Stimulated activated naive CD8-positive, alpha-beta T cell treated with anti-CD3 and anti-CD28 coated beads, Interleukin-15, Interleukin-2, amounts not matched to agents 100 ng/mL and 50 ng/mL, for 24 hours (primary cell): ENCODE data around the gene TMEM121.
"Not testable (repeated sequence)": the region's sequence is repeated elsewhere in the genome, so short reads cannot be mapped to it uniquely, and the experiment has no call there.

Experiments
- H3K27ac Mint-ChIP-seq: one replicate; pipeline ENCODE4 v1.8.0; 2021; ENCODE audit warnings: mild to moderate bottlenecking, mixed read lengths
- H3K27me3 Mint-ChIP-seq: one replicate; pipeline ENCODE4 v1.8.0; 2021; ENCODE audit warnings: mixed read lengths
- H3K36me3 Mint-ChIP-seq: one replicate; pipeline ENCODE4 v1.8.0; 2021; ENCODE audit warnings: low read depth, mixed read lengths
- H3K4me1 Mint-ChIP-seq: one replicate; pipeline ENCODE4 v1.8.0; 2021; ENCODE audit warnings: low read depth, mixed read lengths
- H3K4me3 Mint-ChIP-seq: one replicate; pipeline ENCODE4 v1.8.0; 2021; ENCODE audit warnings: mild to moderate bottlenecking, mixed read lengths
- H3K9me3 Mint-ChIP-seq: one replicate; pipeline ENCODE4 v1.8.0; 2021; ENCODE audit warnings: mixed read lengths

Gene TMEM121

DNA sequence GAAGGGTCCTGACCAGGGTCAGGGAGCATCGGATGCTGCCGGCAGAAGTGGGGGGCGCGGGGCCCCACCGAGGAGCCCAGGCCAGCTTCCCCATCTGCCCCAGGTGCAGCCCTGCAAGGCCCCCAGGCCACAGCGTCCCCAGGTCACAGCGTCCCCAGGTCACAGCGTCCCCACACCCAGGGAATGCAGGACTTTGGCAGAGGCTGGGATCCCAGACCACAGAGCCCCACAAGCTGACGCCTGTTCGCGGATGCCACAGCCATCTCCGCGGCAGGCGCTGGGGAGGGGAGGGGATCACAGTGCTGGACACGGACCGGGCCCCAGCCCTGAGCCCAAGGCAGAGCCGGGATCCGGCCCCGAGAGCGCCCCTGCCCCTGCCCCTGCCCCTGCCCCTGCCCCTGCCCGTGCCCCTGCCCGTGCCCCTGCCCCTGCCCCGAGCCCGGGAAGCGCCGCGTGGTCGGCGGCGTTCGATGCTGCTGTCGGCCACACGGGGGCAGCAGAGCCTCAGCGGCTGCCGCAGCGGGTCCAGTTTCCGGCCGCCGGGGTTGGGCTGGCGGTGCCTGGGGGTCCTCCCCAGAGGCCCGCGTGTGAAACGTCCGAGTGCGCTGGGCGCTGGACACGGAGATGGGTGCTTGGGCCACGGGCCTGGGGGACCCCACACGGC is 33.1 kb downstream of the TMEM121 start:
- H3K9me3 Mint-ChIP-seq, H3K27ac Mint-ChIP-seq, H3K36me3 Mint-ChIP-seq, H3K4me1 Mint-ChIP-seq, H3K4me3 Mint-ChIP-seq: not testable (repeated sequence)
- H3K27me3 Mint-ChIP-seq = peaks cover 11% of the 10 kb centered on the region

DNA sequence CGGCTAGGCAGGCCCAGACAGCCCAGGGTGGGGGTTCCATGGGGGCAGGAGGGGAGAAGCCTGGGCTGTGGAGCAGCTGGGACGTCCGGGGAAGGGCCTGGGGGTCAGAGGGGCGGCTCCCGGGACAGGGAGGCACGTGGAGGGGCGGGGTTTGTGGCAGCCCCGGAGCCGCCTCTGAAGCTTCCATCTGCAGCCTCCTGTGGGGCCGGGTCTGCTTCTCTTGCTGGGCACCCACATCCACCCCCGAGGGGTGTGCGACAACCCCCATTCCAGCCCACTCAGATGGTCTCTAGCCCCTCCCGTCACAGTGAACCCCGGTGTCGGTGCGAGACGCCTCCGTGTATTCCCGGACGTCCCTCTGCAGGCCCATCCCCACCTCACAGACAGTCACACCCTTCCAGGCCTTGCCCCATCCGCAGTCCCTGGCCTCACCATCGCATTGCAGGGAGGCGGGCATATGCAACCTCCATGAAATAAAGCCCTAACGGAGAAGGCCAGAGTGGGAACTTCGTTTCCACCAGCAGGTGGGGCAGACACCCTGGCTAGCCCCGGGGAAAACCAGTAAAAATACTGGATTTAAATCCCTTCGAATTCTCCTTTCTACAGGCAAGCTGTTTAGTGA is 33.8 kb downstream of the TMEM121 start:
- H3K27ac Mint-ChIP-seq, H3K9me3 Mint-ChIP-seq, H3K36me3 Mint-ChIP-seq, H3K4me1 Mint-ChIP-seq, H3K4me3 Mint-ChIP-seq: not testable (repeated sequence)
- H3K27me3 Mint-ChIP-seq = peaks cover 10% of the 10 kb centered on the region

DNA sequence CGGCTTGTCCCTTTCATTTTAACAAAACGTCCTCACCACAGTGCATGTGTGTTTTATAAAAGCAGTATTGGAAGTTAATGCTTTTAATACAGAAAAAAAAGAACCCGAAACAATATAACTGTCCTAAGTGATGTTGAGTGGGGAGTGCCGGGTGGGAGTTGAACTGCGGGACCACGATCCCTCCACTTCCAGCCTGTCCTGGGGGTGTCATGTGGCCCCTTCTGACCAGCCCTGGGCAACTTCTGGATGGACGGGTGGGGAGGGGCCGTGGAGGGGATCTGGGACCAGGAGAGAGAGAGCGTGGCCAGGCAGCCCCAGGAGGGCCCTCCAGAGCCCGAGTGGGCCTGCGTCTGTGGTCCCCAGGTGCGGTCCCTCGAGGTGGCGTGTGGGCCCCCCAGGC is 35.0 kb downstream of the TMEM121 start:
- not testable (repeated sequence) for H3K4me1 Mint-ChIP-seq, H3K27ac Mint-ChIP-seq, H3K36me3 Mint-ChIP-seq, H3K4me3 Mint-ChIP-seq, H3K9me3 Mint-ChIP-seq, H3K27me3 Mint-ChIP-seq

DNA sequence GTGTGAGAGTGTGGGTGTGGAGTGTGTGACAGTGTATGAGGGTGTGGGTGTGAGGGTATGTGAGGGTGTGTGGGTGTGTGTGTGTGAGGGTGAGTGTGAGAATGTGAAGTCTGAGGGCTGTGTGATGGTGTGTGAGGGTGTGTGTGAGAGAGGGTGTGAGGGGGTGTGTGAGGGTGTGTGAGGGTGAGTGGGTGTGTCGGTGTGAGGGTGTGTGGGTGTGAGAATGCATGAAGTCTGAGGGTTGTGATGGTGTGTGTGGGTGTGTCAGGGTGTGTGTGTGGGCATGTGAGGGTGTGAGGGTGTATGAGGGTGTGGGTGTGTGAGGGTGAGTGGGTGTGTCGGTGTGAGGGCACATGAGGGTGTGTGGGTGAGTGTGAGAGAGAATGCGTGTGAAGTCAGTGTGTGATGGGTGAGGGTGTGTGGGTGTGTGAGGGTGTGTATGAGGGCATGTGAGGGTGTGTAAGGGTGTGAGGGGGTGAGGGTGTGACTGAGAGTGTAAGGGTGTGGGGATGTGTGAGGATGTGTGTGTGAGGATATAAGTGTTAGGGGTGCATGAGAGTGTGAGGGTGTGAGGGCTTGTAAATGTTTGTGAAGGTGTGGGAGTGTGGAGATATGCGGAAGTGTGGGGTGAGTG is 36.4 kb downstream of the TMEM121 start:
- no peak overlapping the region for H3K4me3 Mint-ChIP-seq
- H3K4me1 Mint-ChIP-seq = peaks cover 13% of the 10 kb centered on the region
- peaks cover under 1% of the 10 kb centered on the region for H3K27me3 Mint-ChIP-seq
- H3K27ac Mint-ChIP-seq = peak overlapping the region; percentile 71
- no peaks in the 10 kb centered on the region for H3K9me3 Mint-ChIP-seq
- H3K36me3 Mint-ChIP-seq = no peaks in the 10 kb centered on the region

DNA sequence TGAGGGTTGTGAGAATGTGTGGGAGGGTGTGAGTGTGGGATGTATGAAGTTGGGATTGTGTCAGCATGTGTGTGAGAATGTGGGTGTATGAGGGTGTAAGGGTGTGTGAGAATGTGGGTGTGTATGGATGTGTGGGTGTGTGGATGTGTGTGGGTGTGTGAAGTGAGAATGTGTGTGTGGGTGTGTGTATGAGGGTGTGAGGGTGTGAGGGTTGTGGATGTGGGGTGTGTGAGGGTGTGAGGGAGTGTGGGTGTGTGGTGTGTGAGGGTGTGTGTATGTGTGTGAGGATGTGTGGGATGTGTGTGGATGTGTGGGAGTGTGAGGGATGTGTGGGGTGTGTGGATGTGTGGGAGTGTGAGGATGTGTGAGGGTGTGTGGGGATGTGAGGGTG is 37.0 kb downstream of the TMEM121 start:
- H3K9me3 Mint-ChIP-seq = no peaks in the 10 kb centered on the region
- H3K27me3 Mint-ChIP-seq = no peaks in the 10 kb centered on the region
- H3K36me3 Mint-ChIP-seq = no peaks in the 10 kb centered on the region
- H3K4me1 Mint-ChIP-seq = peaks cover 13% of the 10 kb centered on the region
- H3K4me3 Mint-ChIP-seq = no peak overlapping the region
- H3K27ac Mint-ChIP-seq = peak overlapping the region; percentile 71

DNA sequence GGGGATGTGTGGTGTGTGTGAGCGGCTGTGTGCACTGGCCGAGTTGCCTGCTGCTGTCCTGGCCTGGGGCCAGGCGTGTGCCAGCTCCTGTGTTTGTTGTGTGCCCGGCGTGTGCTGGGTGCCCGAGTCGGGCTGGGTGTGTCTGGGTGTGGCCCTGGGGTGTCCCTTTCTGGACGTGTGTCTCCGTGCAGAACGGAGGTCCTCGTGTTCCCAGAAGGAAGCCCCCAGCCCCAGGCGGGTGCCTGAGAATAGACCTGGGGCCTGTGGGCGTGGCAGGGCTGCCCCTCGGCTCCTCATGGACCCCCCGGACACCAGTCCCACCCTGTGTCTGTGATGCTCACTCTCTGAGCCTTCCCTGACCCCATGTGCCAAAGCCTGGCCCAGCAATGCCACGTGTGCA is 38.2 kb downstream of the TMEM121 start:
- H3K36me3 Mint-ChIP-seq, H3K4me3 Mint-ChIP-seq, H3K27me3 Mint-ChIP-seq, H3K9me3 Mint-ChIP-seq, H3K27ac Mint-ChIP-seq: not testable (repeated sequence)
- H3K4me1 Mint-ChIP-seq = peaks cover 13% of the 10 kb centered on the region

DNA sequence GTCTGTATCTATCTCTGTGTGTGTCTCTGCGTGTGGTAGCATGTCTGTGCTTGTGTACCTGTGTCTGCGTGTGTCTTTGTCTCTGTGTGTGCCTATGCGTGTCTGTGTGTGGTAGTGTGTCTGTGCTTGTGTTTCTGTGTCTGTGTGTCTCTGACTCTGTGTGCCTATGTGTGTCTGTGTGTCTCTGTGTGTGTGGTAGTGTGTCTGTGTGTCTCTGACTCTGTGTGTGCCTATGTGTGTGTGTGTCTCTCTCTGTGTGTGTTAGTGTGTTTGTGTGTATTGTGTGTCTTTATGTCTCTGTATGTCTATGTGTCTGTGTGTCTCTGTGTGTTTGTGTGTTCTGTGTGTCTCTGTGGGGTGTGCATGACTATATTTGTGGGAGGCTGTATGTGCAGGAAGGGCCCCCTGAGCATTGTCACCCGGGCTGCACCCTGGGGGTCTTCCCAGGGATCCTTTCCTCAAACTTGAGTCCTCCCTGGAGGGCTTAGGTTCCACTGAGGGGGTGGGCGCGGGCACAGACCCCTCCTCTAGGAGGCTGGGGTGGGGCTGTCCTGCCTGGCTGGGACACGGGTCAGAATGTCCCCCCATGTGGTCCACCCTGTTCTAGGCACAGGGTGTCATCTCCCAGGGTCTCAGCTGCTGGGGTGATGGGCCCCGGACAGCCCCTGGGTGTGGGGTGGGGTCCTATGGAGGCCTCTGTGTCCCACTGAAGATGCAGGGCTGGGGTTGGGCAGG is 39.0 kb downstream of the TMEM121 start:
- not testable (repeated sequence) for H3K4me3 Mint-ChIP-seq, H3K9me3 Mint-ChIP-seq, H3K36me3 Mint-ChIP-seq, H3K27me3 Mint-ChIP-seq
- Mint-ChIP-seq H3K27ac (peak overlapping the region; percentile 66), H3K4me1 (peaks cover 13% of the 10 kb centered on the region)

DNA sequence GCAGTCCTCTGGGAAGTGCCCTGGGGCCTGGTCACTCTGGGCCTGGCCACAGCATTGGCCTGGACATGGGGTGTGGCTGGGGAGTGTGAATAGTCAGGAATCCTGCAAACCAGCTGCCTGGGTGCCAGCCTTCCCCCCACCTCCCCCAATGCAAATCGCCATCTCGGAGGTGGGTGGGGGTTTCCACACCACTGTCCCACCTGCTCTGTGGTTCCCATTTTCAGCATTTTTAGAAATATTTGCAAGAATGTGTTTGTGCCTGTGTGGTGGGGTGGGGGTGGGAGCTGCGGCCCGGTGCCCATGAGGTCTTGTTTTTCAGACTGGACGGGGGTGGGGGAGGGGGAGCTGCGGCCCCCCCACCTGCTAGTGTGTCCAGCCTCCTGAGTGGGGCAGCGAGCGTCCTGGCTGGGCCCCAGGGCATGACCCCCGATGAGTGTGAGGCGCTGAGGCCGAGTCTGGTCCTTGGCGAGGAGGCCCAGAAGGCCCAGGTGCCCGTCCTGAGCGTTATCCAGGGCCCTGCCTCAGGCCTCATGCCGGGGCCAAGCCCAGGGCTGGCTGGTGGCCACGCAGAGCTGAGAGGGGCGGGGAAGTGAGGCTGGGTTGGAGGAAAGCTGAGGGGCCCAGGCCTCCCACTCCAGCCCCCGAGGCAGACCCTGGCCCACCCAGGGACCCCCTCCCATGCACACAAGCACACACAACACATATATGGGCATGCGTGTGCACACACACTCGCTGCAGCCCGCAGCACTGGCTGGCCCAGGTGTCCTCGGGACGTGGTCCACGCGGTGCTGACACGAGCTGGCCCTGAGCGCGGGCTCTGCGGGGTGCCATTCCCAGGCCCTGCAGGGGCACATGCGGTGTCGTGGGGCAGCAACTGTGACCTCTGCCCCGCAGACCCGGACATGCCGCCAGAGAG is 40.1 kb downstream of the TMEM121 start:
- Mint-ChIP-seq H3K4me1 (peaks cover 13% of the 10 kb centered on the region), H3K9me3 (peaks cover 14% of the 10 kb centered on the region)
- H3K4me3 Mint-ChIP-seq, H3K36me3 Mint-ChIP-seq, H3K27me3 Mint-ChIP-seq, H3K27ac Mint-ChIP-seq: not testable (repeated sequence)

DNA sequence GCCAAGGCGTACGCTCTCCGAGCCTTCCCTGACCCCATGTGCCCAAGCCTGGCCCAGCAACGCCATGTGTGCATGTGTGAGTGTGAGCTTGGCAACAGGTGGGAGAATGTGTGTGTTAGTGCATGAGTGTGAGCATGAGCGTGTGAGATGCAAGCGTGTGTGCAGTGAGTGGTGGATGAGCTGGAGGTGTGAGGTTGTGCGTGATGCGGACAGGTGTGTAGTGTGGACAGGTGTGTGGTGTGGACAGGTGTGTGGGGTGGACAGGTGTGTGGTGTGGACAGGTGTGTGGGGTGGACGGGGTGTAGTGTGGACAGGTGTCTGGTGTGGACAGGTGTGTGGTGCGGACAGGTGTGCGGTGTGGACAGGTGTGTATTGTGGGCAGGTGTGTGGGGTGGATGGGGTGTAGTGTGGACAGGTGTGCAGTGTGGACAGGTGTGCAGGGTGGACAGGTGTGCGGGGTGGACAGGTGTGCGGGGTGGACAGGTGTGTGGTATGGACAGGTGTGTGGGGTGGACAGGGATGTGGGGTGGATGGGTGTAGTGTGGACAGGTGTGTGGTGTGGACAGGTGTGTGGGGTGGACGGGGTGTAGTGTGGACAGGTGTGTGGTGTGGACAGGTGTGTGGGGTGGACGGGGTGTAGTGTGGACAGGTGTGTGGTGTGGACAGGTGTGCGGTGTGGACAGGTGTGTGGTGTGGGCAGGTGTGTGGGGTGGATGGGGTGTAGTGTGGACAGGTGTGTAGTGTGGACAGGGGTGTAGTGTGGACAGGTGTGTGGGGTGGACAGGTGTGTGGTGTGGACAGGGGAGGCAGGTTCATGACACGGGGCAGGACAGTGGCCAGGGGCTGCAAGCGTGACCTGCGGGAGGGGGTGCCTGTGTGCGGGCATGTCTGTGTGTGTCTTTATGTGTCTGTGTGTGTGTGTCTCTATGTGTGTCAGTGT is 41.1 kb downstream of the TMEM121 start:
- peaks cover 12% of the 10 kb centered on the region for H3K4me1 Mint-ChIP-seq
- not testable (repeated sequence) for H3K27me3 Mint-ChIP-seq, H3K4me3 Mint-ChIP-seq, H3K36me3 Mint-ChIP-seq
- H3K27ac Mint-ChIP-seq = peak overlapping the region; percentile 16
- H3K9me3 Mint-ChIP-seq = peaks cover 14% of the 10 kb centered on the region

DNA sequence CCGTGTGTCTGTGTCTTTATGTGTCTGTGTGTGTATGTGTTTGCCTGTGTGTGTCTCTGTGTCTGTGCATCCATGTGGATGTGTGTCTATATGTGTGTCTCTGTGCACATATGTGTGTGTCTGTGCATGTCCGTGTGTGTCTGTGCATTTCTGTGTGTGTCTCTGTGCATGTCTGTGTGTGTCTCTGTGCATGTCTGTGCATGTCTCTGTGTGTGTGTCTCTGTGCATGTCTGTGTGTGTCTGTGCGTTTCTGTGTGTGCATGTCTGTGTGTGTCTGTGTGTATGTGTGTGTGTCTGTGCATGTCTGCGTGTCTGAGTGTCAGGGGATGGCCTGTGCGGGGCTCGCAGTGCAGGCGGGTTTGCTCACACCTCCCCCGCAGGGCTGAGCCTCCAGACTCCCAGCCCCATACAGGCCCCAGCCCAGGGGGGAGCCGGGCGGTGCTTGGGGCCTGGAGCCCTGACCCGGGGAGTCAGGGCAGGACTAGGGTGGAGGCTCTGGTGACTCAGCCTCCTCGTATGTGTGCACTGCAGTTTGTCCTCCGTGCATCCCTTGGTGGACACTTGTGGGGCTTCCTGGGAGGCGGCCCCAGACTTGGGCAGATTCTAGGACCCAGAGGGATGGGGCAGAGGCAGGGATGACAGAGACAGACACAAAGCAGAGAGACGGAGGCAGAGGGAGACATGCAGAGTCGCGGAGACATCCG is 41.9 kb downstream of the TMEM121 start:
- Mint-ChIP-seq H3K9me3 (peaks cover 14% of the 10 kb centered on the region), H3K27ac (peak overlapping the region; percentile 36), H3K4me1 (peaks cover 12% of the 10 kb centered on the region)
- not testable (repeated sequence) for H3K4me3 Mint-ChIP-seq, H3K36me3 Mint-ChIP-seq, H3K27me3 Mint-ChIP-seq

DNA sequence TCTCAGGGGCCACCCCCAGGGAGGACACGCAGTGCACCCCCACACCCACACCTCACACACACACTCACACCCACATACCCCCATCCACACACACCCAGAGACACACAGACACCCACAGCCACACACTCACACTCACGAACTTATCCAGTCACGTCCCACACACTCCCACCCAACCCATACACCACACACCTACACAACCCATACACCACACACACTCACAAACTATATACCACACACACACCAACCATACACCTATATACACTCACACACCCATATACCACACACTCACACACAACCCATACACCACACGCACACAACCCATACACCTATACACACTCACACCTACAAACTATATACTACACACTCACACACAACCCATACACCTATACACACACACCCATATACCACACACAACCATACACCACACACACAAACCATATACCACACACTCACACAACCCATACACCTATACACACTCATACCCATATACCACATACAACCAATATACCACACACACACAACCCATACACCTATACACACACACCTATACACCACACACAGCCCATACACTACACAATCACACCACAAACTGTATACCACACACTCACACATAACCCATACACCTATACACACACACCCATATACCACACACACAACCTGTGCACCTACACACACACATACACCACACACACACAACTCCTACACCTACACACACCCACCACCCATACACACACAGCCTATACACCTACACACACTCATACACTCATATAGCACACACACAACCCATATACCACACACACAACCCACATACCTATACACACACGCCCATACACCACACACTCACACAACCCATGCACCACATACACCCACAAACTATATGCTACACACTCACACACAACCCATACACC is 42.7 kb downstream of the TMEM121 start:
- peaks cover 15% of the 10 kb centered on the region for H3K4me1 Mint-ChIP-seq

DNA sequence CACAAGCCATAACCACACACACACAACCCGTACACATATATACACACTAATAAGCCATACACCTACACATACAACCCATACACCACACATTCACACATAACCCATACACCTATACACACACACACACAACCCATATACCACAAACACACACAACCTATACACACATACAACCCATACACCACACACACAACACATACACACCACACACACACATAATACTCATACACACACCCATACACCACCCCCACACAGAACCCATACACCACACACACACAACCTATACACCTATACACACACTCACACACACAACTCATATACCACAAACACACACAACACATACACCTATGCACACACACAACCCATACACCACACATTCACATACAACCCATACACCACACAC is 44.1 kb downstream of the TMEM121 start:
- peak overlapping the region; percentile 66 for H3K27ac Mint-ChIP-seq
- H3K9me3 Mint-ChIP-seq = peaks cover 14% of the 10 kb centered on the region
- peaks cover 10% of the 10 kb centered on the region for H3K4me1 Mint-ChIP-seq
- H3K4me3 Mint-ChIP-seq = no peak overlapping the region
- no peaks in the 10 kb centered on the region for H3K36me3 Mint-ChIP-seq
- no peaks in the 10 kb centered on the region for H3K27me3 Mint-ChIP-seq

More for the DNA sequence above, 42.7 kb downstream of the TMEM121 start:
- Mint-ChIP-seq H3K4me3 (no peak overlapping the region), H3K9me3 (peaks cover 14% of the 10 kb centered on the region), H3K27me3 (no peaks in the 10 kb centered on the region), H3K36me3 (no peaks in the 10 kb centered on the region), H3K27ac (no peak overlapping the region)
